ENCODE data around the gene LARP6. TPM values are rescaled to one million over a fixed set of nuclear protein-coding genes. Genes with fewer than 3 reads are reported as not detected.

Gene LARP6
- total and polyA plus RNA-seq, 2 of the 4 experiments (the other 2 are of a cell fraction) = 36.4 to 135 TPM

- dilution Hi-C loops (cut with HindIII; ENCODE audit: low sequenced_read_pairs, unreplicated experiment) = no loop called here
- Histone ChIP-seq H2BK15ac (ENCODE audit: low read depth, low read length) (peak overlapping the region; percentile 89; the same call in 1 of the 3 replicates), H4K91ac (ENCODE audit: insufficient read depth, low read depth, low read length) (no peak overlapping the region), H3K14ac (replicated peaks; ENCODE audit: low read depth, low read length) (0 out of 2 replicates have a peak overlapping the region, but pooled peaks have one; percentile 12), H3K4me3 (ENCODE audit: insufficient read depth, low read depth, low read length) (no peak overlapping the region), H2AK5ac (ENCODE audit: low read depth, low read length) (peak overlapping the region; percentile 82), H4K5ac (ENCODE audit: low read depth, low read length) (no peak overlapping the region), H4K8ac (ENCODE audit: low read depth in 2 of 2, low read length in 2 of 2) (no peak overlapping the region; a peak in 1 of 4 replicates), H3K18ac (ENCODE audit: low read depth, low read length) (no peak overlapping the region), H4K20me1 (ENCODE audit: insufficient read depth, low read length) (peaks cover 2% of the 10 kb centered on the region; the same call in 1 of the 2 replicates), H2AK9ac (replicated peaks; ENCODE audit: low read depth, low read length, poor library complexity) (peak overlapping the region; percentile 80), H3K9me1 (ENCODE audit: insufficient read depth, low read length) (peaks cover 17% of the 10 kb centered on the region), H3K9ac (ENCODE audit: low read depth, low read length) (no peak overlapping the region), H3K23ac (ENCODE audit: low read depth, low read length) (no peak overlapping the region; the same call in 1 of the 2 replicates), H3K36me3 (ENCODE audit: control insufficient read depth, insufficient read depth, low read length) (no peaks in the 10 kb centered on the region), H3K27ac (ENCODE audit: insufficient read depth, low read length) (no peak overlapping the region), H3K4me1 (ENCODE audit: control insufficient read depth, insufficient read depth, low read length) (peaks cover 5% of the 10 kb centered on the region), H2BK120ac (ENCODE audit: low read depth, low read length) (0 out of 2 replicates have a peak overlapping the region, but pooled peaks have one; percentile 52), H2AFZ (replicated peaks; ENCODE audit: low read length, poor library complexity) (peak overlapping the region; percentile 70), H3K79me1 (ENCODE audit: low read depth in 1 of 2, low read length in 2 of 2) (peaks cover 4 to 23% of the 10 kb centered on the region in 2 experiments; a peak in 3 of 4 replicates), H2BK5ac (ENCODE audit: low read depth, low read length, poor library complexity, severe bottlenecking) (no peak overlapping the region), H2BK20ac (ENCODE audit: low read depth, low read length) (peak overlapping the region; percentile 55; the same call in 1 of the 2 replicates), H3K4me2 (ENCODE audit: low read depth, low read length) (no peak overlapping the region), H3K27me3 (ENCODE audit: control insufficient read depth, insufficient read depth, low read length) (no peaks in the 10 kb centered on the region), H3K9me3 (ENCODE audit: control insufficient read depth, insufficient read depth, low read length) (no peaks in the 10 kb centered on the region), H3K56ac (ENCODE audit: extremely low read depth, insufficient read depth, low read length) (no peak overlapping the region), H3K4ac (ENCODE audit: low read depth, low read length) (no peak overlapping the region)
- peak; percentile 46 for DNase-seq
- TF ChIP-seq SMC3 (IDR thresholded peaks at IDR 0.05; ENCODE audit: low read depth, low read length) (no peak), ELK1 (IDR thresholded peaks at IDR 0.05; ENCODE audit: borderline replicate concordance, low read depth, low read length) (no peak), MAFK (IDR thresholded peaks at IDR 0.05; ENCODE audit: low read depth, low read length) (no peak), CTCF (conservative IDR thresholded peaks at IDR 0.05; ENCODE audit: low read depth, low read length) (no peak), MXI1 (IDR thresholded peaks at IDR 0.05; ENCODE audit: borderline replicate concordance, low read depth, low read length) (no peak), POLR2A (IDR thresholded peaks at IDR 0.05; ENCODE audit: low read depth, low read length) (no peak), RCOR1 (IDR thresholded peaks at IDR 0.05; ENCODE audit: insufficient replicate concordance, low read length) (no peak), CHD1 (IDR thresholded peaks at IDR 0.05; ENCODE audit: low read depth, low read length) (no peak), FOS (IDR thresholded peaks at IDR 0.05; ENCODE audit: low read depth, low read length) (no peak), RFX5 (IDR thresholded peaks at IDR 0.05; ENCODE audit: low read depth, low read length) (no peak), BHLHE40 (IDR thresholded peaks at IDR 0.05; ENCODE audit: low read depth, low read length) (no peak), CEBPB (IDR thresholded peaks at IDR 0.05; ENCODE audit: low read depth, low read length) (no peak), RAD21 (IDR thresholded peaks at IDR 0.05; ENCODE audit: low read length) (no peak)
- POLR2A ChIA-PET (ENCODE audit: unreplicated experiment) = no interaction called here
- intact Hi-C loops (cut with micrococcal nuclease) = no loop called here
- CTCF ChIA-PET = interaction anchor here (0.6 kb wide), 1 partner anchor 65 kb away, joined by 3 read pairs; no protein-coding TSS in a partner anchor
- WGBS, 2 experiments (ENCODE audit: extremely low coverage in 2 of 2, insufficient read length in 1 of 2) = no CpG with 5 or more reads among the region's 5 CpGs
- BruUV-seq (replicated peaks) = no TSS peak
- in situ Hi-C loops (cut with MboI; ENCODE audit: low sequenced_read_pairs) = loop anchor here (10.0 kb wide), 1 partner anchor 141 kb away; no protein-coding TSS in a partner anchor
- ATAC-seq (ENCODE audit: low read depth) = peak; percentile 40; the same call in 1 of the 2 replicates
These were observed 38.4 kb downstream of the LARP6 start for GRCh38 chr15:70815604-70816003.

All from IMR-90 (cell line).